Spleen (tissue), 7 donors: ENCODE results near the gene ZMIZ1.

Experiments used
- CTCF ChIP-seq, 11 experiments: fragments of 200-600 bp in 7 of 11; fragments of 450-650 bp in 4 of 11; sonication (generic) in 4 of 11; IDR thresholded peaks in 8 of 11; conservative IDR thresholded peaks in 3 of 11; 1 replicate in 7 of 11; 2 replicates in 4 of 11; pipeline versions ENCODE4 v1.4.0 to v1.8.0; 2016 to 2021; ENCODE audit warnings: antibody characterized with exemption in 11 of 11, inconsistent platforms in 4 of 11, mild to moderate bottlenecking in 1 of 11
- POLR2A ChIP-seq, 3 donors: fragments of 450-650 bp; IDR thresholded peaks; one replicate each; pipeline ENCODE4 v1.5.1; 2017; ENCODE audit warnings: antibody characterized with exemption in 3 of 3, mild to moderate bottlenecking in 1 of 3
- POLR2AphosphoS5 ChIP-seq, 3 donors: sonication (generic); formaldehyde crosslinking; IDR thresholded peaks; one replicate each; pipeline ENCODE4 v1.5.1; 2017; ENCODE audit warnings: antibody characterized with exemption in 3 of 3
- donor health status: DM: no; HTN: no; CAD: no; lungs with moderate emphysema.
- donor health status: DM: no; HTN: no; CAD: no.
- donor health status: DM: no; HTN: no; CAD: no.

- TF ChIP-seq POLR2A (IDR thresholded peaks at IDR 0.05) (no peak), CTCF (IDR thresholded peaks at IDR 0.05 in 8 of 11, conservative IDR thresholded peaks at IDR 0.05 in 3 of 11) (no peak), POLR2AphosphoS5 (IDR thresholded peaks at IDR 0.05) (no peak)
Observed at GRCh38 chr10:79024296-79024695, 44.5 kb upstream of the ZMIZ1 start.
